Measurements from ENCODE around the gene TFF2.

The TFF2 gene, protein sequence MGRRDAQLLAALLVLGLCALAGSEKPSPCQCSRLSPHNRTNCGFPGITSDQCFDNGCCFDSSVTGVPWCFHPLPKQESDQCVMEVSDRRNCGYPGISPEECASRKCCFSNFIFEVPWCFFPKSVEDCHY

DNA sequence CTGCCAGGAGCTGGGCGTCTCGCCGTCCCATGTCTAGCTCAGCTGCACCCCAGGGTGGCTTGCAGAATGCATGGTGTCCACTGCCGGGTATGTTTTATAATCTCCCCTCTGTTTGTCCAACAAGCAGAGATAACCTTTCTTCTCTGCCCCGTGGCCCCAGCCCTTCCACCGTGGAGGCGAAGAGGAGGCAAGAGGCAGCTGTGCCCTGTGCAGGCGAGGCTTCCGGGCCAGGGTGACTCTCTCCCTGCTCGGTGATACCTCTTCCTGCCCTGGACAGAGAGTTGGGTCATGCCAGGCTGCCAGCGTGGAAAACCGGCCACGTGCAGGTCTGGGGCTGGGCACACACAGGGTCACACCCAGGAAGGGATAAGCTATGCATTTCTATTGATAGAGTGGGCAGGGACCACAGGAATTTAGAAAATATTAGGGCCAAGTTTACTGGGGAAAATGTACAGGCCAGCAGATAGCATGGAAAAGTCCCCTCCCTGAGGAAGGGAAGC is at the start of gene TFF2:
Gene TFF2 (minus strand): TSS at position 68 of the 500 bp plus-strand sequence. CDS start 37 bp downstream, at position 31.
- no peak for TF ChIP-seq CTCF (conservative IDR thresholded peaks at IDR 0.05)
- no peak within 1 kb of the TSS for H3K27ac ChIP-seq

- no peak overlapping the region for H3K27ac ChIP-seq
- TF ChIP-seq CTCF (conservative IDR thresholded peaks at IDR 0.05): no peak
These were observed 49.7 kb upstream of the TFF2 start for GRCh38 chr21:42400525-42400924.

DNA sequence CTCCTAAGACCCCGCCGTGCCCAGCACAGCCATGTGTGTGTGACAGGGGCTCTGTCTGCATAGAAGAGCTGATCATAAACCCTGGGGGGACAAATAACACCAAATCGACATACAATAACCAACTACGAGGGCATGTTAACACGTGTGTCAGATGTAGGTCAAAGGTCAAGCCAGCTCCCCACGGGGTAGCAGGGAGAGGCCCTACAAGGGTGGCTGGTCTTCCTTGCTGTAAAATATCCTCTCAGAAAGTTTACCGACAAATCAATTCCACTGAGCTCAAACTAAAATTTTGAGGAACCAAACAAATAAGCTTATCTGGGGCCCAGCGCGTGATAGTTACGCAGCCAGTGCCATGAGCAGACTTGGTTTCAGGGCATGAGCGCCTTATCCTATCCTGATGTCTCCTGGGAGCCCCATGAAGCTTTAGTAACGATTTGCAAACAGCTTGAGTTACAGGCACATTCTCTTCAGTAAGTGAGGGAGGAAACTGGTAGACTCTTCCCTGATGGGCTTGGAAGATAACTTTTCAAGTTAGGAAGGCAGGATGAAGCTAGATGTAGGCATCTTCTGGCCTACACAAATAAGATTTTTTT is 47.7 kb upstream of the TFF2 start:
- no peak overlapping the region for H3K27ac ChIP-seq

GRCh38 chr21:42397746-42398394 is 47.1 kb upstream of the TFF2 start:
- no peak overlapping the region for H3K27ac ChIP-seq
- no peak for TF ChIP-seq CTCF (conservative IDR thresholded peaks at IDR 0.05)

More for the DNA sequence above, 47.7 kb upstream of the TFF2 start:
- TF ChIP-seq CTCF (conservative IDR thresholded peaks at IDR 0.05): no peak

GRCh38 chr21:42396799-42397745 is 46.3 kb upstream of the TFF2 start:
- no peak for TF ChIP-seq CTCF (conservative IDR thresholded peaks at IDR 0.05)
- H3K27ac ChIP-seq: no peak overlapping the region

- TF ChIP-seq CTCF (conservative IDR thresholded peaks at IDR 0.05): no peak
- H3K27ac ChIP-seq: no peak within 1 kb of the TSS
These were observed 45.3 kb upstream of the TFF2 start, which contains the start of gene TMPRSS3 for GRCh38 chr21:42395905-42396651. Gene TMPRSS3 (minus strand): TSS chr21:42396052. CDS start chr21:42395417, 635 bp downstream.

Data from VCaP (cell line).